Smooth muscle cell (in vitro differentiated cells): Measurements from ENCODE around the gene TRAF3IP1. TPM values are rescaled to one million over a fixed set of nuclear protein-coding genes. Genes with fewer than 3 reads are reported as not detected.

Experiments
- DNase-seq: peaks from one replicate; lab custom pipeline; 2025; ENCODE audit not compliant: unreplicated experiment; lab: John Stamatoyannopoulos, UW
- H2AFZ ChIP-seq: fragments of 200-600 bp; sonication (generic); 2 replicates; pipeline ENCODE4 v1.6.0; 2016; ENCODE audit warnings: antibody characterized with exemption, low read depth, mild to moderate bottlenecking
- H3F3A ChIP-seq: fragments of 200-600 bp; sonication (generic); 2 replicates; pipeline ENCODE4 v1.6.0; 2017; ENCODE audit warnings: antibody characterized with exemption, low read depth
- H3K27ac ChIP-seq: fragments of 200-600 bp; sonication (generic); 2 replicates; pipeline ENCODE4 v1.5.1; 2016; ENCODE audit warnings: low read depth, mild to moderate bottlenecking
- H3K27me3 ChIP-seq: fragments of 200-600 bp; sonication (generic); 2 replicates; pipeline ENCODE4 v1.6.1; 2016; ENCODE audit warnings: low read depth, mild to moderate bottlenecking
- H3K36me3 ChIP-seq: fragments of 200-600 bp; sonication (generic); 2 replicates; pipeline ENCODE4 v1.5.1; 2016; ENCODE audit warnings: low read depth
- H3K4me1 ChIP-seq: fragments of 200-600 bp; sonication (generic); 2 replicates; pipeline ENCODE4 v1.5.1; 2016; ENCODE audit warnings: low read depth
- H3K4me2 ChIP-seq: fragments of 200-600 bp; sonication (generic); 2 replicates; pipeline ENCODE4 v1.6.0; 2016; ENCODE audit warnings: mild to moderate bottlenecking
- H3K4me3 ChIP-seq: fragments of 200-600 bp; sonication (generic); 2 replicates; pipeline ENCODE4 v1.5.1; 2016; ENCODE audit warnings: mild to moderate bottlenecking
- H3K79me2 ChIP-seq: fragments of 200-600 bp; sonication (generic); 2 replicates; pipeline ENCODE4 v1.6.0; 2016; ENCODE audit warnings: low read depth, mild to moderate bottlenecking
- H3K9ac ChIP-seq: fragments of 200-600 bp; sonication (generic); 2 replicates; pipeline ENCODE4 v1.6.0; 2016; ENCODE audit warnings: low read depth
- H3K9me3 ChIP-seq: fragments of 200-600 bp; sonication (generic); replicated peaks from 2 replicates; pipeline ENCODE4 v1.5.1; 2016; ENCODE audit warnings: low read depth
- H4K20me1 ChIP-seq: fragments of 200-600 bp; sonication (generic); 2 replicates; pipeline ENCODE4 v1.6.0; 2016; ENCODE audit warnings: low read depth
- WGBS: methylation state at CpG from one replicate; pipeline ENCODE4 v1.1.7; 2016; ENCODE audit warnings: low lambda C conversion rate; 5-methylcytosine and 5-hydroxymethylcytosine counted together
- polyA plus RNA-seq: library from polyadenylated mRNA; unstranded; fragments of >200 nt; fragmentation: Nextera tagmentation; extraction: Ambion mirVana; gene quantifications from 2 replicates; pipeline ENCODE4 v1.2.1, GENCODE V29; 2016
- total RNA-seq: library from RNA; depleted of rRNA; stranded (reverse); fragments of >200 nt; gene quantifications from 2 replicates; pipeline ENCODE4 v1.2.3, GENCODE V29; 2014
- TF ChIP-seq, protein P1 (sequence below): fragments of 200-600 bp; sonication (generic); IDR thresholded peaks from 2 replicates; pipeline ENCODE4 v1.5.1; 2017; ENCODE audit warnings: borderline replicate concordance, mild to moderate bottlenecking, antibody characterized with exemption; ENCODE audit not compliant: insufficient read depth, poor library complexity, severe bottlenecking

Gene TRAF3IP1
- total and polyA plus RNA-seq, 2 experiments from 2014 or later: 5.3 to 7.5 TPM

DNA sequence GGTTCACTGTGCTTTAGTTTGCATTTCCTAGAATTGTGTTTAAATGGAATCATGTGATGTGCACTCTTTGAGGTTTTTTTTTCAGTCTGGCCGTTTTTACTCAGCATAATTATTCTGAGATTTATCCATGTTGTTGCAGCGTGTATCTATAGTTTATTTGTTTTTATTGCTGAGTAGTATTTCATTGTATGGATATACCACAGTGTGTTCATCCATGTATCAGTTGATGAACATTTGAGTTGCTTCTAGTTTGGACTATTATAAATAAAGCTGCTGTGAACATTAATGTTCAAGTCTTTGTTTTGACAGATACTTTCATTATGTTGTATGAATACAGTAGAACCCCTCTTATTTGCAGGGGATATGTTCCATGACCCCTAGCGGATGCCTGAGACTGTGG lies 39.1 kb downstream of the TRAF3IP1 start:
- H3K4me1 ChIP-seq: no peaks in the 10 kb centered on the region
- TF ChIP-seq, protein P1, sequence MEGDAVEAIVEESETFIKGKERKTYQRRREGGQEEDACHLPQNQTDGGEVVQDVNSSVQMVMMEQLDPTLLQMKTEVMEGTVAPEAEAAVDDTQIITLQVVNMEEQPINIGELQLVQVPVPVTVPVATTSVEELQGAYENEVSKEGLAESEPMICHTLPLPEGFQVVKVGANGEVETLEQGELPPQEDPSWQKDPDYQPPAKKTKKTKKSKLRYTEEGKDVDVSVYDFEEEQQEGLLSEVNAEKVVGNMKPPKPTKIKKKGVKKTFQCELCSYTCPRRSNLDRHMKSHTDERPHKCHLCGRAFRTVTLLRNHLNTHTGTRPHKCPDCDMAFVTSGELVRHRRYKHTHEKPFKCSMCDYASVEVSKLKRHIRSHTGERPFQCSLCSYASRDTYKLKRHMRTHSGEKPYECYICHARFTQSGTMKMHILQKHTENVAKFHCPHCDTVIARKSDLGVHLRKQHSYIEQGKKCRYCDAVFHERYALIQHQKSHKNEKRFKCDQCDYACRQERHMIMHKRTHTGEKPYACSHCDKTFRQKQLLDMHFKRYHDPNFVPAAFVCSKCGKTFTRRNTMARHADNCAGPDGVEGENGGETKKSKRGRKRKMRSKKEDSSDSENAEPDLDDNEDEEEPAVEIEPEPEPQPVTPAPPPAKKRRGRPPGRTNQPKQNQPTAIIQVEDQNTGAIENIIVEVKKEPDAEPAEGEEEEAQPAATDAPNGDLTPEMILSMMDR: no peak
- no peak overlapping the region for H3K27ac ChIP-seq
- WGBS: 93% methylated on average over 3 of the region's 3 CpGs
- no peaks in the 10 kb centered on the region for H4K20me1 ChIP-seq
- DNase-seq: no peak
- H3F3A ChIP-seq: no peaks in the 10 kb centered on the region
- no peaks in the 10 kb centered on the region for H3K9me3 ChIP-seq
- no peak overlapping the region for H3K4me2 ChIP-seq
- no peaks in the 10 kb centered on the region for H3K79me2 ChIP-seq
- no peak overlapping the region for H3K4me3 ChIP-seq
- H2AFZ ChIP-seq: no peak overlapping the region
- no peak overlapping the region for H3K9ac ChIP-seq
- no peaks in the 10 kb centered on the region for H3K27me3 ChIP-seq
- H3K36me3 ChIP-seq: no peaks in the 10 kb centered on the region

DNA sequence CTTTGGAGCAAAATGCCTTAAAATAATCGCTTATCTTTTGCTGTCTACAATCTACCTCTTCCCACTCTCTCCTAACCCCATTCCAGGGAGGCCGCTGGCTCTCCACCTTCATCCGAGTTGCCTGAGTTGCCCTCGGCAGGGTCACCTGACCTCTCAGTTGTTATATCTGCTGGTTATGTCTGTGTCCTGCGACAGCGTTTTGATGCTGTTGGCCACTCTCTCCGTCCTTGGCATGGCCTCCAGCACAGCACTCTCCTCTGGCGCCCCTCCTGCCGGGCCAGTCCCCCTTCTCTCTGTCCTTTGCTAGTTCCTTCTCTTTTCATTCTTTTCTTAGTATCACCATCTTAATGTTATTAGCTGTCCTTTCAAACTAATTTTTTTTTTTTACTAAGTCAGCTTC lies 41.6 kb downstream of the TRAF3IP1 start:
- Histone ChIP-seq H3K27ac (no peak overlapping the region), H4K20me1 (no peaks in the 10 kb centered on the region), H3F3A (no peaks in the 10 kb centered on the region), H3K79me2 (no peaks in the 10 kb centered on the region), H3K4me1 (no peaks in the 10 kb centered on the region), H2AFZ (no peak overlapping the region), H3K4me3 (no peak overlapping the region), H3K4me2 (no peak overlapping the region), H3K9me3 (no peaks in the 10 kb centered on the region), H3K36me3 (no peaks in the 10 kb centered on the region), H3K9ac (no peak overlapping the region), H3K27me3 (no peaks in the 10 kb centered on the region)
- 95% methylated on average over 9 of the region's 9 CpGs for whole genome bisulfite sequencing
- DNase-seq: no peak
- TF ChIP-seq, protein P1: no peak

DNA sequence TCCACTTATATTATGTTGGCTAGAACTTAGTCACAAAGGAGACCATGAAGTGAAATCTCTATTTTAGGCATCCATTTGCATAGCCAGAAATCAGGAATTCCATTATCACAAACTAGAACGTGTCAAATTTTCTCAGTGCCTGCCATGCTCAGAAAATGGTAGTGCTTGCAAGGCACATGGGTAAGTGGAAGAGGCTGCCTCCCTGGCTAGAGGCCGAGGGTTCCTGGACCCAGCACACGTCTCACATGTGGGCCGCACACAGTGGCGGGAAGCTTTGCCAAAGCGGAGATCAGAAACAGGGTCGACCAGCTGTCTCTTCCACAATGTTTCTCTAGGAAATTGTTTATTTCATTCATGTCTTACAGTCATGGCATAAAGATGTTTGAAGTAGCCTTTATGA lies 42.3 kb downstream of the TRAF3IP1 start:
- Histone ChIP-seq H3K9ac (no peak overlapping the region), H3K79me2 (no peaks in the 10 kb centered on the region), H4K20me1 (no peaks in the 10 kb centered on the region), H3K4me2 (no peak overlapping the region), H3K27ac (no peak overlapping the region), H3K36me3 (no peaks in the 10 kb centered on the region), H3K9me3 (no peaks in the 10 kb centered on the region), H2AFZ (no peak overlapping the region), H3F3A (no peaks in the 10 kb centered on the region), H3K4me1 (no peaks in the 10 kb centered on the region), H3K4me3 (no peak overlapping the region), H3K27me3 (no peaks in the 10 kb centered on the region)
- TF ChIP-seq, protein P1: no peak
- no peak for DNase-seq
- WGBS: 95% methylated on average over 7 of the region's 7 CpGs

DNA sequence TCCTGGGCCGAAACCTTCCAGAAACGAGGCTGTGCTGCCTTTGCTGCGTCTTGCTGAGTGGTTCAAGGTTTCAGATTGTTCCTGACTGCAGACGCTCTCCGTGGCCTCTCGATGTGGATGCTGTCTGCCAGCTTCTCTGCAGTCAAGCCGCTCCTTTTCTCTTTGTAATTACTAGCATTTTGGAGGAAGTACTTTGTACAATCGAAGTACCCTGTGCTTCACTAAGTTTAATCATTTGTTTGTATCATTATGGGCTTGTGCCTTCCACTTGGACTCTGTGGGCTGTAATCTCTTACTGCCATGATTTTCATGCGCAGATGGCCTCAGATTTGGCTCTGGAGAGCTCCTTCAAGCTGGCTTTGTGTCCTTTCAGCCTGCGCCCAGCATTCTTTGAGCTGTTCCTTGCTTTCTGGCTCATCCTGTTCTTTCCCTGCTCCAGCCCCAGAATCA lies 49.3 kb downstream of the TRAF3IP1 start:
- Histone ChIP-seq H3K9ac (no peak overlapping the region), H3K4me1 (no peaks in the 10 kb centered on the region), H3K4me3 (no peak overlapping the region), H3K27ac (no peak overlapping the region), H3K79me2 (no peaks in the 10 kb centered on the region), H3K9me3 (no peaks in the 10 kb centered on the region), H2AFZ (no peak overlapping the region), H3K27me3 (no peaks in the 10 kb centered on the region), H4K20me1 (no peaks in the 10 kb centered on the region), H3K4me2 (no peak overlapping the region), H3K36me3 (no peaks in the 10 kb centered on the region), H3F3A (no peaks in the 10 kb centered on the region)
- no peak for DNase-seq
- TF ChIP-seq, protein P1: no peak
- 91% methylated on average over 10 of the region's 10 CpGs for WGBS
